GM12872 (cell line): ENCODE measurements around the gene SRRT.

Source experiments
- CTCF ChIP-seq: IDR thresholded peaks from 3 replicates; pipeline ENCODE4 v1.5.1; 2011; ENCODE audit warnings: low read depth, mild to moderate bottlenecking, low read length, moderate library complexity; ENCODE audit not compliant: insufficient read depth

SRRT gene

DNA sequence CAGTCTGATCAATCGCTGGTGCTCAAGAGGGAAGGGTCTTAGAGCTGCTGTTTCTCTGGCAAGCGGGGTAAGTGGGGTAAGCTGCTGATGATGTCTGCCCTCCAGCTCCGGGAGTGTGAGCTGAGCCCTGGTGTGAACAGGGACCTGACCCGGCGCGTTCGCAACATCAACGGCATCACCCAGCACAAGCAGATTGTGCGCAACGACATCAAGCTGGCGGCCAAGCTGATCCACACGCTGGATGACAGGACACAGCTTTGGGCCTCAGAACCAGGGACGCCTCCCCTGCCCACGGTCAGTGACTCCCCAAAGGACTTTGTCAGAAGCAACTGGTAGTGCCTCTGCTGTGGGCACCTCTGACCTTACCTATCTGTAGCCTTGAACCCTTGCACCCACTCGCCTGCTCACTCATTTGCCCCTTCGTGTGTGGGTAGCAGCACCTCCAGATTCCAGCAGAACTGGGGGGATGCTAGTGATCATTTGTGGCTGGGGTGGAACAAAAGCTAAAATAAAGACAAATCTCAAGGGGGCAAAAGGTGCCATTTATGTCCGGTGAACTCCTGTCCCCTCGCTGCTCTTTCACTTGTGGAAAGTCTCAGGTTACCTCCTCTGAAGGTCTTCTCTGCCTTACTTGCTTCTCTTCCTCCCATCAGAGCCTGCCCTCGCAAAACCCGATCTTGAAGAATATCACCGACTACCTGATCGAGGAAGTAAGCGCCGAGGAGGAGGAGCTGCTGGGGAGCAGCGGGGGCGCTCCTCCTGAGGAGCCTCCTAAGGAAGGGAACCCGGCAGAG, 11.4 kb downstream of the SRRT start:
- TF ChIP-seq CTCF, result no peak

DNA sequence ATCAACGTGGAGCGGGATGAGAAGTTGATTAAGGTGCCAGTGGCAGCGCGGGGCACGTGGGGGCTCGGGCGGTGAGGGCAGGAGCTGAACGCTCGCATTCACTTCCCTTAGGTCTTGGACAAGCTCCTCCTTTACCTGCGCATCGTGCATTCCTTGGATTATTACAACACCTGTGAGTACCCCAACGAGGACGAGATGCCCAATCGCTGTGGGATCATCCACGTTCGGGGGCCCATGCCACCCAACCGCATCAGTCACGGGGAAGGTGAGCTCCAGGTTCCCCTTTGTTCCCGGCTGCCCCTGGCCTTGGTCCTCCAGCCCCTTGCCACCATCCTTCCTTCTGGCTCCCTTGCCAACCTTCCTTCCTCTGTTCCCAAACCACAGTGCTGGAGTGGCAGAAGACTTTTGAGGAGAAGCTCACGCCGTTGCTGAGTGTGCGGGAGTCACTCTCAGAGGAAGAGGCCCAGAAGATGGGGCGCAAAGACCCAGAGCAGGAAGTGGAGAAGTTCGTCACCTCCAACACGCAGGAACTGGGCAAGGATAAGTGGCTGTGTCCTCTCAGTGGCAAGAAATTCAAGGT, 12.1 kb downstream of the SRRT start:
- no peak for TF ChIP-seq CTCF

DNA sequence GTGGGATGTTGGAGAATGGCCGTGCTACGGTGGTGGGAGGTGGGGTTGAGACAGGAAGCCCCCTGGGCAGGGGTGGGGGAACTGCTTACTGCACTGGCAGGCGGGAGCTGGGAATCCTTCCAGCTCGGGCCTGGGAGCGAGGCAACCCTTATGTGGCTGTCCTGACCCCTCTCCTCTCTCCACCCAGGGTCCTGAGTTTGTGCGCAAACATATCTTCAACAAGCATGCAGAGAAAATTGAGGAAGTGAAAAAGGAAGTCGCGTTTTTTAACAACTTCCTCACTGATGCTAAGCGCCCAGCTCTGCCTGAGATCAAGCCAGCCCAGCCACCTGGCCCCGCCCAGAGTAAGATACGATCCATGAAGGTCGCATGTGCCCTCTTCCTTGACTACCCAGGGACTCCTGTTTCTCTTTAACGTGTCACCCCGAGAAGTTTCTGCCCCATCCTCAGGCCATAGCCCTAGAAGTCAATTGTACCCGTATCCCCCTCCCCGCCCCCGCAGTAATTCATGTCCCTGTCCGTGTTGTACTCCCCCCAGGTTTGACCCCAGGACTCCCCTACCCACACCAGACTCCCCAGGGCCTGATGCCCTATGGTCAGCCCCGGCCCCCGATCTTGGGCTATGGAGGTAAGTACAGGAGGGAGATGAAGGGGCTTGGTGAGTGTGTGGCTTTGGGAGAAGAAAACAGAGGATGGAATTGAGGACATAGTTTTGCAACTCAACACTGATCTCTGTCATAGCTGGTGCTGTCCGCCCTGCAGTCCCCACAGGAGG, 12.8 kb downstream of the SRRT start:
- TF ChIP-seq CTCF, result no peak

DNA sequence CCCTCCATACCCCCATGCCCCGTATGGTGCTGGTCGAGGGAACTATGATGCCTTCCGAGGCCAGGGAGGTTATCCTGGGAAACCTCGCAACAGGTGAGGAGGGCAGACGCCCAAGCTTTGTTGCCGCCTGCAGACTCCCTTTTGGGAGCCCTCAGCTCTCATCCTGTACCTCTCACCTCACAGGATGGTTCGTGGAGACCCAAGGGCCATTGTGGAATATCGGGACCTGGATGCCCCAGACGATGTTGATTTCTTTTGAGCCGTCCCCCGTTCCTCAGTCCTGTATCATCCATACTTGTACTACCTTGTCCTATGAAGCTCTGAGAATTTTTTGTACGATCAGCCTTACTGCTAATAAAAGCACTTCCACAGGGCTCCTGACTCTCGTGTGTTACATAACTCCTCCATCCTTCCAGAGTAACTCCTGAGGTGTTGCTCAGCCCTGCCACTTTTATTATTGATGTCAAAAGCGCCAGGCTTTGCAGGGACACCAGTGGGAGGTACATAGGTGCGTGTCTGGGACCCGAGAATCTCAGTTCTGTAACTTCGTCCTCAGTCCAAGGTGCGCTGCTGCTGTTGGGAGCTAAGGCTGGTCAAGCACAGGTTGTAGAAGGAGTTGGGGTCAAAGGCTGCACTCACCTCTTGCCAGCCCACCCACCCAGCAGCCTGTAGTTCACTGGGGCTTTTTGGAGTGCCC, 13.5 kb downstream of the SRRT start:
- TF ChIP-seq CTCF, result no peak

DNA sequence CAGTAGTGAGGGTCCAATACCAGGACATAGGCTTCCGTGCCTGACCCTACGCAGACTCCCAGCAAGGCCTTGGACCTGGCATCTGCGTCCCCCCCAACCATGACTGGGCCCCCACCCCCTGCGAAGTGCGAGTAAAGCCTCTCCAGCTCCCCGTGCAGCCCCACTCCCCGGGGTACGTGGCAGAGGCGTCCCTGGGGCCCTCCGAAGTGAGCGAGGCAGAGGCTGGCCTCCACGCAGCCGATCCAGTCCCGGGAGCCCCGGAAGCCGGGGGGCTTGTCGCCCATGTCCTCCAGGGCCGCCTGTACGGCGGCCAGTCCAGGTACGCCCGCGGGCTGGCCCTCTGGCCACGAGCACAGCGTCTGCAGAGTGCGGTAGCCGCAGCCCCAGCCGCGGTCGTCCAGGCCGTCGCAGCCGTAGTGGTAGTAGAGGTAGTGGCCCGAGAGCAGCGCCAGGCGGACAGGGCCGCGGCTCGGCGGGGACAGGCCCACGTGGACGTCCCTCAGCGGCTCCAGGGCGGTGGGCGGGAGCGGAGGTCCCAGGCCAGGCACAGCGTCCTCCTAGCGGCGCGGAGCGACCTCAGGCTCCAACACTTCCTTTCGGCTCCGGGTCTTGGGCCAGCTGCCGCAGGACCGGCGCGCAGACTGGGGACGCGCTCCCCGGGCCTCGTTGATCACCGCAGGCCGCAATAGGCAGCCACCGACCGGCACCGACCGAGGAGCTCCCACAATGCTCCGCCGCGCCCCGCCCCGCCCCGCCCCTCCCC, 14.3 kb downstream of the SRRT start, which contains the start of gene UFSP1:
Gene UFSP1 (minus strand): TSS at position 728 of the 763 bp plus-strand sequence. CDS start 444 bp downstream, at position 284.
- no peak for TF ChIP-seq CTCF

- no peak for TF ChIP-seq CTCF
Observed at GRCh38 chr7:100890653-100891567, 16.0 kb downstream of the SRRT start.
